ENCODE results near the gene ANKRD63.

Gene ANKRD63

DNA sequence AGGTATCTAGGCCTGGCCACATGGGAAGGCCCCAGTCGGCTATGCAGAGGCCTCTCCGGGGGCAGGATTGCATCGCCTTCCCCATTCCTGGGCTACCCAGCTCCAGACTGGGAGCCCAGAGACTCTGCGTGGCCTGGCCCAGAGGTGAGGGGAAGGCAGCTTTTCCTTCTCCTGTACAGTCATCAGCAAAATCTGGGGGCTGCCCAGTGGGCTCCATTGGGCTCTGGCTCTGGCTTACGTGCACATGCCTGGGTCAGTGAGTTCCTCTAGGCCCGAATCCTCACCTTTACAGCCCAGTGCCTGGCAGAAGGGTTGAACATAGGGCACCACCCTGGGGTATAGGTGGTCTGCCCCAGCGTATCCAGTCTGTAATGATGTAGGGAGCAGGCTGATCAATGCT is 3.9 kb upstream of the ANKRD63 start:
- H3K4me1 ChIP-seq (ENCODE audit: low read length), result no peaks in the 10 kb centered on the region
- no peaks in the 10 kb centered on the region for H3K9me2 ChIP-seq (replicated peaks; ENCODE audit: insufficient read depth, low read length)
- no peak overlapping the region for H3K4me2 ChIP-seq (ENCODE audit: low read depth, low read length)
- no peaks in the 10 kb centered on the region for H3K9me3 ChIP-seq (replicated peaks; ENCODE audit: insufficient read depth, low read length)
- no peak overlapping the region for H3K4me3 ChIP-seq (ENCODE audit: low read length)
- no peaks in the 10 kb centered on the region for H3F3A ChIP-seq (ENCODE audit: insufficient read depth, low read length)
- TF ChIP-seq EZH2 (optimal IDR thresholded peaks at IDR 0.05; ENCODE audit: low read depth, low read length), result no peak
- TF ChIP-seq, protein P1, sequence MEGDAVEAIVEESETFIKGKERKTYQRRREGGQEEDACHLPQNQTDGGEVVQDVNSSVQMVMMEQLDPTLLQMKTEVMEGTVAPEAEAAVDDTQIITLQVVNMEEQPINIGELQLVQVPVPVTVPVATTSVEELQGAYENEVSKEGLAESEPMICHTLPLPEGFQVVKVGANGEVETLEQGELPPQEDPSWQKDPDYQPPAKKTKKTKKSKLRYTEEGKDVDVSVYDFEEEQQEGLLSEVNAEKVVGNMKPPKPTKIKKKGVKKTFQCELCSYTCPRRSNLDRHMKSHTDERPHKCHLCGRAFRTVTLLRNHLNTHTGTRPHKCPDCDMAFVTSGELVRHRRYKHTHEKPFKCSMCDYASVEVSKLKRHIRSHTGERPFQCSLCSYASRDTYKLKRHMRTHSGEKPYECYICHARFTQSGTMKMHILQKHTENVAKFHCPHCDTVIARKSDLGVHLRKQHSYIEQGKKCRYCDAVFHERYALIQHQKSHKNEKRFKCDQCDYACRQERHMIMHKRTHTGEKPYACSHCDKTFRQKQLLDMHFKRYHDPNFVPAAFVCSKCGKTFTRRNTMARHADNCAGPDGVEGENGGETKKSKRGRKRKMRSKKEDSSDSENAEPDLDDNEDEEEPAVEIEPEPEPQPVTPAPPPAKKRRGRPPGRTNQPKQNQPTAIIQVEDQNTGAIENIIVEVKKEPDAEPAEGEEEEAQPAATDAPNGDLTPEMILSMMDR (IDR thresholded peaks at IDR 0.05; ENCODE audit: low read length), result no peak
- no peak for TF ChIP-seq EZH2phosphoT487 (IDR thresholded peaks at IDR 0.05; ENCODE audit: low read length)
- DNase-seq, result no peak
- H4K20me1 ChIP-seq (ENCODE audit: insufficient read depth, low read length), result no peaks in the 10 kb centered on the region
- H2AFZ ChIP-seq (ENCODE audit: low read length), result no peak overlapping the region
- H3K36me3 ChIP-seq (replicated peaks; ENCODE audit: insufficient read depth, low read length), result no peaks in the 10 kb centered on the region
- no peaks in the 10 kb centered on the region for H3K79me2 ChIP-seq (ENCODE audit: low read length)
- no peak overlapping the region for H3K9ac ChIP-seq (ENCODE audit: low read length)
- no peak overlapping the region for H3K27ac ChIP-seq (ENCODE audit: low read length)
- peaks cover 27% of the 10 kb centered on the region for H3K27me3 ChIP-seq (replicated peaks; ENCODE audit: insufficient read depth, low read length)

DNA sequence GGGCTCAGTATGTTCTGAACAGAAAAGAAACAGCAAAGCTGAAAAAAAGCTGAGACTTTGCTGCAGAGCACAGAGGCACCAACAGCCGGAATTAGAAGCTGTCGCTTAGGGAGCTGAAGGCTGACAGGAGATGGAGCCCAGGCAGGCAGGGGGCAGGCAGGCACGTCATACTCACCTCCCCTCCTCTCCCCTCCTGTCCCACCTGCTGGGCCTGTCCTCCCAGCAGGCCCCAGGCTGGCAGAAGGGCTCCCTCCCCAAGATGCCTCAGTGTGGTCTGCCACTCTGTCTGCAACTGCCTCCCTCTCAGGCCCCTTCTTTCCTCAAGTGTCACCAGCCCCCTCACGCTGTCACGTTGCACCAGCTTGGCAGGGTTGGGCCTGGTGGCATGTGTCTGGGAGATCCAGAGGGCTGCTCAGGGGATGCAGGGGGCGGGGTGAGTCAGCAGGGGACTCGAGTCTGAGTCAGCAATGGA is 3.2 kb upstream of the ANKRD63 start:
- Histone ChIP-seq H4K20me1 (ENCODE audit: insufficient read depth, low read length) (no peaks in the 10 kb centered on the region), H2AFZ (ENCODE audit: low read length) (no peak overlapping the region), H3K4me1 (ENCODE audit: low read length) (no peaks in the 10 kb centered on the region), H3K27me3 (replicated peaks; ENCODE audit: insufficient read depth, low read length) (peaks cover 22% of the 10 kb centered on the region), H3K9me3 (replicated peaks; ENCODE audit: insufficient read depth, low read length) (no peaks in the 10 kb centered on the region), H3K36me3 (replicated peaks; ENCODE audit: insufficient read depth, low read length) (no peaks in the 10 kb centered on the region), H3F3A (ENCODE audit: insufficient read depth, low read length) (no peaks in the 10 kb centered on the region), H3K9ac (ENCODE audit: low read length) (no peak overlapping the region), H3K79me2 (ENCODE audit: low read length) (no peaks in the 10 kb centered on the region), H3K4me2 (ENCODE audit: low read depth, low read length) (no peak overlapping the region), H3K27ac (ENCODE audit: low read length) (no peak overlapping the region), H3K9me2 (replicated peaks; ENCODE audit: insufficient read depth, low read length) (no peaks in the 10 kb centered on the region), H3K4me3 (ENCODE audit: low read length) (no peak overlapping the region)
- TF ChIP-seq EZH2 (optimal IDR thresholded peaks at IDR 0.05; ENCODE audit: low read depth, low read length) (no peak), EZH2phosphoT487 (IDR thresholded peaks at IDR 0.05; ENCODE audit: low read length) (no peak)
- TF ChIP-seq, protein P1 (IDR thresholded peaks at IDR 0.05; ENCODE audit: low read length), result no peak
- no peak for DNase-seq

DNA sequence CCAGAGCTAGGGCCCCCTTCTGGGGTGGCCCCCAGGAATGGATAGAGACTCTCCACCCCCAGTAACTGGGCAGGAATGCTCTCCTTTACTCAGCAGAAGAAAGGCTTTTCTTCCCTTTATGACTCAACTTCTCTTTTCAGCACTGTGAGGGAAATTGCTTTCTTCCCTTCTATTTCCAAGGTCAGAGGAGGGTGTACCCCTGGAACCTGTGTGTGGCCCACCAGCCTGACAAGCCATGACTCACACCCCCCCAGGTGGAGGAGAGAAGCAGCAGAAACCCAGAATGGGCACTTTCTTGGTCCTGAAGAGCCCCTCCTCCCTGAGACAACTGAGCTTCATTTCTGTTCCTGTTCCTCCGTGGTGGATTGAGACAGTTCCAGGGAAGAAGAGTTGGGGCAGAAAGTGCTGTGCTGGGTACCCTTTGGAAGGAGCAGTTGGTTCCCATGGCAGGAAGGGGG is 2.7 kb upstream of the ANKRD63 start:
- Histone ChIP-seq H3K9me2 (replicated peaks; ENCODE audit: insufficient read depth, low read length) (no peaks in the 10 kb centered on the region), H3K4me1 (ENCODE audit: low read length) (no peaks in the 10 kb centered on the region), H3F3A (ENCODE audit: insufficient read depth, low read length) (no peaks in the 10 kb centered on the region), H3K36me3 (replicated peaks; ENCODE audit: insufficient read depth, low read length) (no peaks in the 10 kb centered on the region), H2AFZ (ENCODE audit: low read length) (no peak overlapping the region), H3K4me3 (ENCODE audit: low read length) (no peak overlapping the region), H3K9ac (ENCODE audit: low read length) (no peak overlapping the region), H4K20me1 (ENCODE audit: insufficient read depth, low read length) (no peaks in the 10 kb centered on the region), H3K79me2 (ENCODE audit: low read length) (no peaks in the 10 kb centered on the region), H3K9me3 (replicated peaks; ENCODE audit: insufficient read depth, low read length) (no peaks in the 10 kb centered on the region), H3K27me3 (replicated peaks; ENCODE audit: insufficient read depth, low read length) (peaks cover 27% of the 10 kb centered on the region), H3K27ac (ENCODE audit: low read length) (no peak overlapping the region), H3K4me2 (ENCODE audit: low read depth, low read length) (no peak overlapping the region)
- DNase-seq, result no peak
- TF ChIP-seq, protein P1 (IDR thresholded peaks at IDR 0.05; ENCODE audit: low read length), result no peak
- TF ChIP-seq EZH2phosphoT487 (IDR thresholded peaks at IDR 0.05; ENCODE audit: low read length) (no peak), EZH2 (optimal IDR thresholded peaks at IDR 0.05; ENCODE audit: low read depth, low read length) (no peak)
